H9 (cell line): ENCODE results near the gene NCKAP5L. TPM values are rescaled to one million over a fixed set of nuclear protein-coding genes. Genes with fewer than 3 reads are reported as not detected.
A peak's percentile ranks its signal among the peaks of the same experiment; 100 is the strongest.

ENCODE experiments used
- DNase-seq: peaks from one replicate; pipeline ENCODE4 v3.0.0-alpha.2; 2017
- H2AFZ ChIP-seq: one replicate; pipeline ENCODE4 v1.6.1; 2013; ENCODE audit warnings: mild to moderate bottlenecking, low read length, control low read depth, moderate library complexity
- H2AK5ac ChIP-seq: 2 replicates; pipeline ENCODE4 v1.6.1; 2013; ENCODE audit warnings: low read length, control low read depth, mixed read lengths; ENCODE audit not compliant: insufficient read length
- H2BK120ac ChIP-seq: one replicate; pipeline ENCODE4 v1.6.1; 2013; ENCODE audit warnings: low read depth, mild to moderate bottlenecking, low read length, control low read depth, inconsistent platforms; ENCODE audit not compliant: poor library complexity, severe bottlenecking
- H2BK12ac ChIP-seq: 2 replicates; pipeline ENCODE4 v1.6.1; 2013; ENCODE audit warnings: low read length, control low read depth, mixed read lengths, low read depth; ENCODE audit not compliant: insufficient read length
- H2BK15ac ChIP-seq: 2 replicates; pipeline ENCODE4 v1.6.1; 2013; ENCODE audit warnings: low read depth, low read length, control low read depth
- H2BK20ac ChIP-seq: one replicate; pipeline ENCODE4 v1.6.1; 2013; ENCODE audit warnings: low read depth, mild to moderate bottlenecking, low read length, control low read depth, inconsistent platforms; ENCODE audit not compliant: poor library complexity, severe bottlenecking
- H2BK5ac ChIP-seq: 2 replicates; pipeline ENCODE4 v1.6.1; 2013; ENCODE audit warnings: low read length, control low read depth, mixed read lengths; ENCODE audit not compliant: insufficient read length
- H3K14ac ChIP-seq: 2 replicates; pipeline ENCODE4 v1.6.1; 2013; ENCODE audit warnings: low read length, control low read depth; ENCODE audit not compliant: insufficient read depth
- H3K18ac ChIP-seq: 2 replicates; pipeline ENCODE4 v1.6.1; 2013; ENCODE audit warnings: low read depth, mild to moderate bottlenecking, mixed read lengths, low read length, control low read depth; ENCODE audit not compliant: insufficient read length
- H3K23ac ChIP-seq: 2 replicates; pipeline ENCODE4 v1.6.1; 2013; ENCODE audit warnings: low read length, control low read depth, mixed read lengths, low read depth; ENCODE audit not compliant: insufficient read length
- H3K23me2 ChIP-seq: 2 replicates; pipeline ENCODE4 v1.6.1; 2013; ENCODE audit warnings: low read depth, mild to moderate bottlenecking, mixed read lengths, low read length, control low read depth; ENCODE audit not compliant: insufficient read length, poor library complexity, severe bottlenecking
- H3K27ac ChIP-seq: 2 replicates; pipeline ENCODE4 v1.5.1; 2013; ENCODE audit warnings: low read length, control low read depth, mixed read lengths, low read depth; ENCODE audit not compliant: insufficient read length
- H3K27me3 ChIP-seq: 2 replicates; pipeline ENCODE4 v1.6.1; 2013; ENCODE audit warnings: low read length, control low read depth, inconsistent platforms; ENCODE audit not compliant: insufficient read depth
- H3K4ac ChIP-seq: 2 replicates; pipeline ENCODE4 v1.6.1; 2013; ENCODE audit warnings: low read depth, mild to moderate bottlenecking, control low read depth, inconsistent platforms, low read length, moderate library complexity
- H3K4me1 ChIP-seq: 2 replicates; pipeline ENCODE4 v1.6.1; 2013; ENCODE audit warnings: low read length, control low read depth, inconsistent platforms; ENCODE audit not compliant: insufficient read depth
- H3K4me2 ChIP-seq: 2 replicates; pipeline ENCODE4 v1.6.1; 2013; ENCODE audit warnings: low read length, control low read depth, mixed read lengths; ENCODE audit not compliant: insufficient read length, insufficient read depth
- H3K56ac ChIP-seq: 2 replicates; pipeline ENCODE4 v1.6.1; 2013; ENCODE audit warnings: low read depth, mild to moderate bottlenecking, mixed read lengths, low read length, control low read depth; ENCODE audit not compliant: insufficient read length
- H3K79me1 ChIP-seq: 2 replicates; pipeline ENCODE4 v1.6.1; 2013; ENCODE audit warnings: low read depth, mild to moderate bottlenecking, moderate library complexity, low read length, control low read depth, inconsistent platforms; ENCODE audit not compliant: insufficient read depth, poor library complexity, severe bottlenecking
- H3K79me2 ChIP-seq: 2 replicates; pipeline ENCODE4 v1.6.1; 2013; ENCODE audit warnings: low read length, control low read depth, inconsistent platforms; ENCODE audit not compliant: insufficient read depth
- H3K9ac ChIP-seq: 2 replicates; pipeline ENCODE4 v1.6.1; 2013; ENCODE audit warnings: low read length, control low read depth, mixed read lengths; ENCODE audit not compliant: insufficient read length; ENCODE audit errors: extremely low read depth
- H3K9me3 ChIP-seq: one replicate; pipeline ENCODE4 v1.6.1; 2013; ENCODE audit warnings: low read depth, low read length, inconsistent platforms; ENCODE audit not compliant: control insufficient read depth
- H3T11ph ChIP-seq: one replicate; pipeline ENCODE4 v1.6.1; 2013; ENCODE audit warnings: mild to moderate bottlenecking, low read length, control low read depth, inconsistent platforms
- H4K20me1 ChIP-seq: one replicate; pipeline ENCODE4 v1.6.1; 2013; ENCODE audit not compliant: control insufficient read depth, insufficient read length, insufficient read depth
- H4K5ac ChIP-seq: 2 replicates; pipeline ENCODE4 v1.6.1; 2013; ENCODE audit warnings: low read depth, mild to moderate bottlenecking, mixed read lengths, low read length, control low read depth; ENCODE audit not compliant: insufficient read length
- H4K8ac ChIP-seq: replicated peaks from 2 replicates; pipeline ENCODE4 v1.6.1; 2013; ENCODE audit warnings: low read length, control low read depth, mixed read lengths, low read depth; ENCODE audit not compliant: insufficient read length
- H4K91ac ChIP-seq: 2 replicates; pipeline ENCODE4 v1.6.1; 2013; ENCODE audit warnings: low read depth, mild to moderate bottlenecking, moderate library complexity, mixed read lengths, low read length, control low read depth; ENCODE audit not compliant: insufficient read length
- H3K27ac Mint-ChIP-seq, 3 experiments: 2 replicates in 2 of 3; 3 replicates in 1 of 3; pipeline ENCODE4 v1.8.0; 2020 to 2021; ENCODE audit warnings: mixed read lengths in 3 of 3, mild to moderate bottlenecking in 1 of 3, moderate library complexity in 1 of 3
- H3K27me3 Mint-ChIP-seq: 2 replicates; pipeline ENCODE4 v1.8.0; 2021; ENCODE audit warnings: low read depth, mild to moderate bottlenecking, moderate library complexity, mixed read lengths
- H3K36me3 Mint-ChIP-seq, 3 experiments: 2 replicates in 2 of 3; 3 replicates in 1 of 3; pipeline ENCODE4 v1.8.0; 2020 to 2021; ENCODE audit warnings: low read depth in 3 of 3, mixed read lengths in 3 of 3; ENCODE audit not compliant: insufficient read depth in 1 of 3
- H3K4me1 Mint-ChIP-seq, 2 experiments: 2 replicates each; pipeline ENCODE4 v1.8.0; 2020; ENCODE audit warnings: mixed read lengths in 2 of 2
- H3K4me3 Mint-ChIP-seq, 2 experiments: 2 replicates in 1 of 2; 3 replicates in 1 of 2; pipeline ENCODE4 v1.8.0; 2020 to 2021; ENCODE audit warnings: mild to moderate bottlenecking in 2 of 2, mixed read lengths in 2 of 2, moderate library complexity in 1 of 2
- H3K9me3 Mint-ChIP-seq, 2 experiments: 2 replicates in 1 of 2; 3 replicates in 1 of 2; pipeline ENCODE4 v1.8.0; 2020; ENCODE audit warnings: mild to moderate bottlenecking in 2 of 2, mixed read lengths in 2 of 2, moderate library complexity in 1 of 2
- WGBS: extraction: QIAGEN DNeasy Blood & Tissue Kit; methylation state at CpG from one replicate; pipeline ENCODE4 v1.1.7; 2013; ENCODE audit warnings: missing lambda C conversion rate, low lambda C conversion rate, mixed read lengths; ENCODE audit not compliant: insufficient read length; ENCODE audit errors: extremely low coverage; 5-methylcytosine and 5-hydroxymethylcytosine counted together
- total RNA-seq: library from RNA; stranded (reverse); gene quantifications from 2 replicates; pipeline ENCODE4 v1.2.1, GENCODE V29; 2021
- TF ChIP-seq, protein P1 (sequence below): fragments of 200-600 bp; sonication (generic); conservative IDR thresholded peaks from 3 replicates; pipeline ENCODE4 v1.8.0; 2021; ENCODE audit warnings: antibody characterized with exemption, mild to moderate bottlenecking

NCKAP5L gene
- total RNA-seq, 1 experiment from 2014 or later: 27.7 TPM

DNA sequence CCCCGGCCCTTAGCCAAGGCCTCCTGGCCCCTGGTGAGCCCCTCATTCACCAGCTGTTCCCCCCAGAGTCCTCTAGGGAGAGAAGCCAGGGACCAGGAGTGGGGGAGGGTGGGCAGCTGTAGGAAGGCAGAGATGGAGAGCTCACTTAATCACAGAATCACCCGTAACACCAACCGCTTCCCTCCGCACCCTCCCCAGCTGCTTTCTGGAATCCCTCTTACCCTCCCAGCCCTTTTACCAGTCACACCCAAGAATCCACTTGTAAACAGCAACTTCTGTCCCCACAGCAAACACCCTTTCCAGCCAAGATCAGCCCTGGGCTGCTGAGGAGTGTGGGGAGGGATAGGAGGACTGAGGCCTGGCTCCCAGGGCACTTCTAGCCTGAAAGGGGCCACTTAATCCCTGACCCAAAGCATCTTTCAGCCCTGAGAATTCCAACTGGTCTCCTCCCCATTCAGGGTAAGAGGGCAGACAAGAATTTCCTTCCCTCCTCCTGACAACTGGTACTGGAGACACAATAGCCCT lies 18.8 kb downstream of the NCKAP5L start:
- Histone ChIP-seq H3K23me2 (no peaks in the 10 kb centered on the region), H3K9ac (no peak overlapping the region)

More for the DNA sequence above, 18.8 kb downstream of the NCKAP5L start:
- H3K79me1 ChIP-seq: no peaks in the 10 kb centered on the region
- no peak overlapping the region for H3K27ac ChIP-seq
- no peak overlapping the region for H3T11ph ChIP-seq
- no peak overlapping the region for H2AK5ac ChIP-seq
- H3K23ac ChIP-seq: no peak overlapping the region
- Mint-ChIP-seq H3K9me3 (no peaks in the 10 kb centered on the region; a peak in 1 of 5 replicates), H3K27ac (peak overlapping the region; percentile 93 to 96 (median 96)), H3K4me1 (peaks cover 26 to 52% of the 10 kb centered on the region in 2 experiments), H3K36me3 (peaks cover 0 to 15% (median 15%) of the 10 kb centered on the region in 3 experiments; a peak in 5 of 7 replicates), H3K4me3 (peak overlapping the region in 1 of 2 experiments; percentile 67; a peak in 2 of 5 replicates), H3K27me3 (no peaks in the 10 kb centered on the region)
- TF ChIP-seq, protein P1, sequence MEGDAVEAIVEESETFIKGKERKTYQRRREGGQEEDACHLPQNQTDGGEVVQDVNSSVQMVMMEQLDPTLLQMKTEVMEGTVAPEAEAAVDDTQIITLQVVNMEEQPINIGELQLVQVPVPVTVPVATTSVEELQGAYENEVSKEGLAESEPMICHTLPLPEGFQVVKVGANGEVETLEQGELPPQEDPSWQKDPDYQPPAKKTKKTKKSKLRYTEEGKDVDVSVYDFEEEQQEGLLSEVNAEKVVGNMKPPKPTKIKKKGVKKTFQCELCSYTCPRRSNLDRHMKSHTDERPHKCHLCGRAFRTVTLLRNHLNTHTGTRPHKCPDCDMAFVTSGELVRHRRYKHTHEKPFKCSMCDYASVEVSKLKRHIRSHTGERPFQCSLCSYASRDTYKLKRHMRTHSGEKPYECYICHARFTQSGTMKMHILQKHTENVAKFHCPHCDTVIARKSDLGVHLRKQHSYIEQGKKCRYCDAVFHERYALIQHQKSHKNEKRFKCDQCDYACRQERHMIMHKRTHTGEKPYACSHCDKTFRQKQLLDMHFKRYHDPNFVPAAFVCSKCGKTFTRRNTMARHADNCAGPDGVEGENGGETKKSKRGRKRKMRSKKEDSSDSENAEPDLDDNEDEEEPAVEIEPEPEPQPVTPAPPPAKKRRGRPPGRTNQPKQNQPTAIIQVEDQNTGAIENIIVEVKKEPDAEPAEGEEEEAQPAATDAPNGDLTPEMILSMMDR: no peak
- no peak for DNase-seq
- H3K4ac ChIP-seq: no peak overlapping the region
- H3K27me3 ChIP-seq: no peaks in the 10 kb centered on the region
- H4K5ac ChIP-seq: no peak overlapping the region
- H3K18ac ChIP-seq: no peak overlapping the region
- no CpG with 5 or more reads among the region's 4 CpGs for WGBS
- H3K56ac ChIP-seq: no peak overlapping the region
- H3K14ac ChIP-seq: peak overlapping the region; percentile 39; the same call in 1 of the 2 replicates
- no peaks in the 10 kb centered on the region for H3K79me2 ChIP-seq
- H2AFZ ChIP-seq: no peak overlapping the region
- no peaks in the 10 kb centered on the region for H3K9me3 ChIP-seq
- no peaks in the 10 kb centered on the region for H4K20me1 ChIP-seq
- no peak overlapping the region for H2BK120ac ChIP-seq
- no peak overlapping the region for H3K4me2 ChIP-seq
- H2BK5ac ChIP-seq: no peak overlapping the region
- H2BK15ac ChIP-seq: no peak overlapping the region
- H2BK12ac ChIP-seq: no peak overlapping the region
- H4K8ac ChIP-seq: no peak overlapping the region
- no peak overlapping the region for H2BK20ac ChIP-seq
- H3K4me1 ChIP-seq: peaks cover 14% of the 10 kb centered on the region; the same call in 1 of the 2 replicates
- no peak overlapping the region for H4K91ac ChIP-seq
